GM21723 (cell line): ENCODE measurements around the gene FGF14.
"Not testable (repeated sequence)": the region's sequence is repeated elsewhere in the genome, so short reads cannot be mapped to it uniquely, and the experiment has no call there.

ENCODE experiments used
- ATAC-seq: cut with Tn5 transposase; IDR thresholded peaks from one replicate; pipeline ENCODE4 v1.9.1; 2021; ENCODE audit warnings: mild to moderate bottlenecking, moderate library complexity; ENCODE audit not compliant: unreplicated experiment

The FGF14 gene

GRCh38 chr13:101892296-101892695 lies 509.6 kb downstream of the FGF14 start:
- no peak for ATAC-seq

- ATAC-seq: no peak
Observed at GRCh38 chr13:101881593-101881992, 520.3 kb downstream of the FGF14 start.

- peak; percentile 85 for ATAC-seq
Observed at GRCh38 chr13:101880581-101880980, 521.3 kb downstream of the FGF14 start.

- no peak for ATAC-seq
Observed at GRCh38 chr13:101876951-101877350, 524.9 kb downstream of the FGF14 start.

GRCh38 chr13:101875717-101876393 lies 526.0 kb downstream of the FGF14 start:
- ATAC-seq: no peak

GRCh38 chr13:101875091-101875490 lies 526.8 kb downstream of the FGF14 start:
- ATAC-seq: no peak

GRCh38 chr13:101869553-101869952 lies 532.3 kb downstream of the FGF14 start:
- peak; percentile 93 for ATAC-seq

- ATAC-seq: peak; percentile 60
Observed at GRCh38 chr13:101868585-101869469, 533.0 kb downstream of the FGF14 start.

- no peak for ATAC-seq
Observed at GRCh38 chr13:101866889-101867581, 534.8 kb downstream of the FGF14 start.

- ATAC-seq: no peak
Observed at GRCh38 chr13:101858860-101859259, 543.0 kb downstream of the FGF14 start.

- ATAC-seq: no peak
Observed at GRCh38 chr13:101846701-101847100, 555.1 kb downstream of the FGF14 start.

GRCh38 chr13:101846249-101846648 lies 555.6 kb downstream of the FGF14 start:
- no peak for ATAC-seq

- ATAC-seq: no peak
Observed at GRCh38 chr13:101845245-101846020, 556.4 kb downstream of the FGF14 start.

- ATAC-seq: no peak
Observed at GRCh38 chr13:101841698-101842097, 560.1 kb downstream of the FGF14 start.

GRCh38 chr13:101838323-101838722 lies 563.5 kb downstream of the FGF14 start:
- ATAC-seq: no peak

GRCh38 chr13:101837778-101838177 lies 564.1 kb downstream of the FGF14 start:
- ATAC-seq: not testable (repeated sequence)

- ATAC-seq: no peak
Observed at GRCh38 chr13:101837288-101837687, 564.6 kb downstream of the FGF14 start.

GRCh38 chr13:101835920-101836319 lies 565.9 kb downstream of the FGF14 start:
- no peak for ATAC-seq

- ATAC-seq: no peak
Observed at GRCh38 chr13:101833671-101834070, 568.2 kb downstream of the FGF14 start.

- ATAC-seq: no peak
Observed at GRCh38 chr13:101830035-101830434, 571.8 kb downstream of the FGF14 start.

GRCh38 chr13:101829484-101829883 lies 572.4 kb downstream of the FGF14 start:
- no peak for ATAC-seq
